K562 (cell line): ENCODE data around the gene CMTM4. TPM values are rescaled to one million over a fixed set of nuclear protein-coding genes. Genes with fewer than 3 reads are reported as not detected.
A peak's percentile ranks its signal among the peaks of the same experiment; 100 is the strongest.

Experiments
- CC2D1A ChIP-seq: fragments of 450-650 bp; IDR thresholded peaks from 2 replicates; pipeline ENCODE4 v1.6.1; 2017; ENCODE audit warnings: mild to moderate bottlenecking
- CHD1 ChIP-seq: fragments of 200-600 bp; sonication (generic); IDR thresholded peaks from one replicate; pipeline ENCODE4 v1.6.1; 2012; ENCODE audit warnings: mild to moderate bottlenecking, moderate library complexity, low read length, inconsistent platforms
- CTBP1 ChIP-seq: fragments of 450-650 bp; IDR thresholded peaks from 2 replicates; pipeline ENCODE4 v1.6.1; 2016; ENCODE audit warnings: borderline replicate concordance
- ESRRA ChIP-seq: fragments of 450-650 bp; IDR thresholded peaks from 2 replicates; pipeline ENCODE4 v1.6.1; 2014; ENCODE audit warnings: low read depth, mild to moderate bottlenecking, moderate library complexity, borderline replicate concordance
- FIP1L1 ChIP-seq: fragments of 200-400 bp; formaldehyde crosslinking; IDR thresholded peaks from 2 replicates; pipeline ENCODE4 v1.6.1; 2018; ENCODE audit warnings: mild to moderate bottlenecking, low read depth, low read length; ENCODE audit not compliant: poor library complexity, severe bottlenecking
- HNRNPL ChIP-seq: fragments of 200-400 bp; formaldehyde crosslinking; IDR thresholded peaks from 2 replicates; pipeline ENCODE4 v1.6.1; 2017; ENCODE audit warnings: low read depth, mild to moderate bottlenecking, low read length
- L3MBTL2 ChIP-seq: fragments of 450-650 bp; IDR thresholded peaks from 2 replicates; pipeline ENCODE4 v1.6.1; 2016; ENCODE audit warnings: mild to moderate bottlenecking, moderate library complexity
- NONO ChIP-seq, 2 experiments: fragments of 200-400 bp in 1 of 2; fragments of 450-650 bp in 1 of 2; formaldehyde crosslinking in 1 of 2; IDR thresholded peaks; 2 replicates each; pipeline ENCODE4 v1.6.1; 2017; ENCODE audit warnings: low read depth in 2 of 2, mild to moderate bottlenecking in 2 of 2, moderate library complexity in 2 of 2, low read length in 1 of 2
- NR1H2 ChIP-seq: sonication (generic); formaldehyde crosslinking; IDR thresholded peaks from 2 replicates; pipeline ENCODE4 v1.4.0; 2020; ENCODE audit warnings: mild to moderate bottlenecking, missing genetic modification reagents
- PHF8 ChIP-seq: fragments of 200-600 bp; sonication (generic); IDR thresholded peaks from 2 replicates; pipeline ENCODE4 v1.6.1; 2012; ENCODE audit warnings: mixed run types, mild to moderate bottlenecking, inconsistent platforms, low read length, moderate library complexity, borderline replicate concordance
- RBFOX2 ChIP-seq: fragments of 200-400 bp; formaldehyde crosslinking; IDR thresholded peaks from 2 replicates; pipeline ENCODE4 v1.6.1; 2017; ENCODE audit warnings: low read depth, mild to moderate bottlenecking, low read length, moderate library complexity
- RBM34 ChIP-seq: fragments of 200-400 bp; formaldehyde crosslinking; IDR thresholded peaks from 2 replicates; pipeline ENCODE4 v1.6.1; 2018; ENCODE audit warnings: low read length, borderline replicate concordance; ENCODE audit not compliant: insufficient read depth
- SAP30 ChIP-seq: fragments of 200-600 bp; sonication (generic); IDR thresholded peaks from 2 replicates; pipeline ENCODE4 v1.6.1; 2012; ENCODE audit warnings: borderline replicate concordance, low read depth, mild to moderate bottlenecking, moderate library complexity, low read length, control low read depth, inconsistent platforms; ENCODE audit not compliant: insufficient read depth, poor library complexity, severe bottlenecking
- SIN3A ChIP-seq, 2 experiments: fragments of 150-350 bp in 1 of 2; IDR thresholded peaks; 2 replicates each; pipeline ENCODE4 v1.6.1; 2011 to 2016; ENCODE audit warnings: borderline replicate concordance in 2 of 2, low read depth in 2 of 2, low read length in 2 of 2, mild to moderate bottlenecking in 2 of 2, moderate library complexity in 2 of 2; ENCODE audit not compliant: control insufficient read depth in 1 of 2
- SNRNP70 ChIP-seq: fragments of 200-400 bp; formaldehyde crosslinking; optimal IDR thresholded peaks from 2 replicates; pipeline ENCODE3; 2017; ENCODE audit warnings: low read depth, low read length
- TAF1 ChIP-seq: IDR thresholded peaks from 2 replicates; pipeline ENCODE4 v1.6.1; 2011; ENCODE audit warnings: mild to moderate bottlenecking, low read length, moderate library complexity; ENCODE audit not compliant: insufficient read depth, control insufficient read depth, severe bottlenecking; ENCODE audit errors: extremely low read depth
- ZBTB1 ChIP-seq: sonication (generic); formaldehyde crosslinking; IDR thresholded peaks from 2 replicates; pipeline ENCODE4 v1.8.1; 2023; ENCODE audit warnings: missing genetic modification reagents, low read depth, mild to moderate bottlenecking, borderline replicate concordance
- ZNF584 ChIP-seq: fragments of 200-800 bp; sonication (Bioruptor generic); IDR thresholded peaks from 2 replicates; pipeline ENCODE4 v1.6.1; 2016; ENCODE audit warnings: low read depth, mild to moderate bottlenecking, missing genetic modification characterization, missing compliant biosample characterization
- ZNF766 ChIP-seq: fragments of 200-800 bp; sonication (Bioruptor generic); conservative IDR thresholded peaks from 2 replicates; pipeline ENCODE4 v1.6.1; 2016; ENCODE audit warnings: missing genetic modification characterization, missing compliant biosample characterization
- polyA plus RNA-seq, 8 experiments: library from polyadenylated mRNA; depleted of rRNA in 4 of 8; stranded (reverse) in 5 of 8; unstranded in 3 of 8; fragments of >200 nt; fragmentation: Nextera tagmentation in 2 of 8; fragmentation: Illumina TruSeq in 1 of 8; extraction: Ambion mirVana in 2 of 8; extraction: Trizol in 1 of 8; gene quantifications; 2 replicates each; pipeline versions ENCODE4 v1.2.1 to v1.2.3, GENCODE V29; 2011 to 2014; ENCODE audit warnings: inconsistent platforms in 1 of 8, missing spikeins in 1 of 8
- total RNA-seq, 7 experiments: library from RNA; depleted of rRNA in 6 of 7; stranded (reverse); fragments of >200 nt in 6 of 7; fragmentation: Illumina TruSeq in 2 of 7; extraction: Trizol in 2 of 7; gene quantifications; 2 replicates each; pipeline versions ENCODE4 v1.2.1 to v1.2.3, GENCODE V29; 2011 to 2021; ENCODE audit warnings: low replicate concordance in 1 of 7
- TF ChIP-seq, protein P1 (sequence below): sonication (generic); formaldehyde crosslinking; IDR thresholded peaks from 2 replicates; pipeline ENCODE4 v1.8.0; 2022; ENCODE audit warnings: missing genetic modification reagents, mild to moderate bottlenecking, moderate library complexity, borderline replicate concordance
- TF ChIP-seq, protein P2 (sequence below): conservative IDR thresholded peaks from 2 replicates; pipeline ENCODE4 v1.6.1; 2011; ENCODE audit warnings: low read depth, mild to moderate bottlenecking, low read length; ENCODE audit not compliant: control insufficient read depth
- TF ChIP-seq, protein P3 (sequence below), 3 experiments: IDR thresholded peaks in 2 of 3; conservative IDR thresholded peaks in 1 of 3; 2 replicates each; pipeline ENCODE4 v1.5.1; 2011 to 2012; ENCODE audit warnings: low read length in 3 of 3, mild to moderate bottlenecking in 3 of 3, control low read depth in 2 of 3, improper control_type of control experiment in 1 of 3, inconsistent platforms in 1 of 3, low read depth in 1 of 3, mixed read lengths in 1 of 3, moderate library complexity in 1 of 3; ENCODE audit not compliant: insufficient read depth in 2 of 3

CMTM4 gene
- total and polyA plus RNA-seq, 9 of the 15 experiments (the other 6 are each of a cell fraction or from before 2014, with no cell fraction given), result 2.0 to 21.3 (median 12.5) TPM

DNA sequence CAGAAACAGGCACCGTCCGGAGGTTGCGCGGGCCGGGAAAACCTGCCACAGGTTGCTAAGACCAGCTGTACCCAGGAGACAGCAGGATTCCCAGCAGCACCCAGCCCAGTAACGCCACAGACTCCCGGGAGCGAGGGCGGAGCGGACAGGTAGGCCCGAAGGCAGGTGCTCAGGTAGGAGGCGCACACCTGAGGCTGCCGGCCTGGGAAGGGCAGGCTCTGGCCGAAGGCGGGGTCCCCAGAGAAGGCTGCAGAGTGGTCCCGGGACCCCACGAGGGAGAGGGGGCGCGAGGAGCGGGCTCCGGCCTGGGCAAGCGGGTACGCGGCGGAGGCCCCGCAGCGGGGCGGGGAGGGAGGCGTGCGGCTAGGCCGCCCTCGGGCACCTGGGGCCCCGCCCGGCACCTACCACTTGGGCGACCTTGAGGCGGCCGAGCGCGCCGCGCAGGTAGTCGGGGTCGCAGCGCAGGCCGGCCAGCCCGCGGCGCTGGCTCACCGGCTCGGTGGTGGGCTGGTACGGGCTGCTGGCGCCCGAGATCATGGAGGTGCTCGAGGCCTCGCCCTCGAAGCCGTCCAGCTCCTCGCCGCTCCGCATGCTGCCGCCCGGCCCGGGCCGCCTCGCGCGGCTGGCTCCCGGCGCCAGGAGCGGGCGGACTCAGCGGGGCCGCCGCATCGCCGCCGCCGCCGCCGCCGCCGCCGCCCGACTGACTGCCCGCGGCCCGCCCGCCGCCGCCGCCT lies 441 bp downstream of the CMTM4 start (continued):
- TF ChIP-seq RBM34 (no peak), TAF1 (no peak), L3MBTL2 (peak; percentile 91), CHD1 (peak; percentile 65), RBFOX2 (peak; percentile 65), SIN3A (IDR thresholded peaks at IDR 0.05; ENCODE audit: borderline replicate concordance in 2 of 2, control insufficient read depth in 1 of 2, low read depth in 2 of 2, low read length in 2 of 2) (peak in 1 of 2 experiments; percentile 16; a peak in 1 of 4 replicates), ESRRA (peak; percentile 35; the same call in 1 of the 2 replicates), SNRNP70 (no peak), CC2D1A (no peak), ZBTB1 (peak; percentile 15; the same call in 1 of the 2 replicates), CTBP1 (peak; percentile 56; the same call in 1 of the 2 replicates), PHF8 (peak; percentile 55; the same call in 1 of the 2 replicates), ZNF584 (no peak), NONO (IDR thresholded peaks at IDR 0.05; ENCODE audit: low read depth in 2 of 2, low read length in 1 of 2) (peak in 1 of 2 experiments; percentile 53; a peak in 2 of 4 replicates), HNRNPL (peak; percentile 37; the same call in 1 of the 2 replicates), SAP30 (peak; percentile 39), NR1H2 (CRISPR knock-in tag) (0 out of 2 replicates have a peak, but pooled peaks have one; percentile 31), ZNF766 (CRISPR knock-in tag) (no peak), FIP1L1 (peak; percentile 23)
- TF ChIP-seq, protein P1, sequence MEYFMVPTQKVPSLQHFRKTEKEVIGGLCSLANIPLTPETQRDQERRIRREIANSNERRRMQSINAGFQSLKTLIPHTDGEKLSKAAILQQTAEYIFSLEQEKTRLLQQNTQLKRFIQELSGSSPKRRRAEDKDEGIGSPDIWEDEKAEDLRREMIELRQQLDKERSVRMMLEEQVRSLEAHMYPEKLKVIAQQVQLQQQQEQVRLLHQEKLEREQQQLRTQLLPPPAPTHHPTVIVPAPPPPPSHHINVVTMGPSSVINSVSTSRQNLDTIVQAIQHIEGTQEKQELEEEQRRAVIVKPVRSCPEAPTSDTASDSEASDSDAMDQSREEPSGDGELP (CRISPR knock-in tag), result peak; percentile 26; the same call in 1 of the 2 replicates
- TF ChIP-seq, protein P2, sequence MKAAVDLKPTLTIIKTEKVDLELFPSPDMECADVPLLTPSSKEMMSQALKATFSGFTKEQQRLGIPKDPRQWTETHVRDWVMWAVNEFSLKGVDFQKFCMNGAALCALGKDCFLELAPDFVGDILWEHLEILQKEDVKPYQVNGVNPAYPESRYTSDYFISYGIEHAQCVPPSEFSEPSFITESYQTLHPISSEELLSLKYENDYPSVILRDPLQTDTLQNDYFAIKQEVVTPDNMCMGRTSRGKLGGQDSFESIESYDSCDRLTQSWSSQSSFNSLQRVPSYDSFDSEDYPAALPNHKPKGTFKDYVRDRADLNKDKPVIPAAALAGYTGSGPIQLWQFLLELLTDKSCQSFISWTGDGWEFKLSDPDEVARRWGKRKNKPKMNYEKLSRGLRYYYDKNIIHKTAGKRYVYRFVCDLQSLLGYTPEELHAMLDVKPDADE, result no peak
- TF ChIP-seq, protein P3, sequence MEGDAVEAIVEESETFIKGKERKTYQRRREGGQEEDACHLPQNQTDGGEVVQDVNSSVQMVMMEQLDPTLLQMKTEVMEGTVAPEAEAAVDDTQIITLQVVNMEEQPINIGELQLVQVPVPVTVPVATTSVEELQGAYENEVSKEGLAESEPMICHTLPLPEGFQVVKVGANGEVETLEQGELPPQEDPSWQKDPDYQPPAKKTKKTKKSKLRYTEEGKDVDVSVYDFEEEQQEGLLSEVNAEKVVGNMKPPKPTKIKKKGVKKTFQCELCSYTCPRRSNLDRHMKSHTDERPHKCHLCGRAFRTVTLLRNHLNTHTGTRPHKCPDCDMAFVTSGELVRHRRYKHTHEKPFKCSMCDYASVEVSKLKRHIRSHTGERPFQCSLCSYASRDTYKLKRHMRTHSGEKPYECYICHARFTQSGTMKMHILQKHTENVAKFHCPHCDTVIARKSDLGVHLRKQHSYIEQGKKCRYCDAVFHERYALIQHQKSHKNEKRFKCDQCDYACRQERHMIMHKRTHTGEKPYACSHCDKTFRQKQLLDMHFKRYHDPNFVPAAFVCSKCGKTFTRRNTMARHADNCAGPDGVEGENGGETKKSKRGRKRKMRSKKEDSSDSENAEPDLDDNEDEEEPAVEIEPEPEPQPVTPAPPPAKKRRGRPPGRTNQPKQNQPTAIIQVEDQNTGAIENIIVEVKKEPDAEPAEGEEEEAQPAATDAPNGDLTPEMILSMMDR (IDR thresholded peaks at IDR 0.05 in 2 of 3, conservative IDR thresholded peaks at IDR 0.05 in 1 of 3; ENCODE audit: insufficient read depth in 2 of 3, low read depth in 1 of 3, low read length in 3 of 3), result peak in 1 of 3 experiments; percentile 26; a peak in 1 of 6 replicates
